GM19324 (cell line): ENCODE results near the gene S100A5.
"Not testable (repeated sequence)": the region's sequence is repeated elsewhere in the genome, so short reads cannot be mapped to it uniquely, and the experiment has no call there.

Source experiments
- ATAC-seq: cut with Tn5 transposase; IDR thresholded peaks from one replicate; pipeline ENCODE4 v1.9.1; 2021; ENCODE audit warnings: mild to moderate bottlenecking, moderate library complexity; ENCODE audit not compliant: unreplicated experiment, low FRiP score

The S100A5 gene

DNA sequence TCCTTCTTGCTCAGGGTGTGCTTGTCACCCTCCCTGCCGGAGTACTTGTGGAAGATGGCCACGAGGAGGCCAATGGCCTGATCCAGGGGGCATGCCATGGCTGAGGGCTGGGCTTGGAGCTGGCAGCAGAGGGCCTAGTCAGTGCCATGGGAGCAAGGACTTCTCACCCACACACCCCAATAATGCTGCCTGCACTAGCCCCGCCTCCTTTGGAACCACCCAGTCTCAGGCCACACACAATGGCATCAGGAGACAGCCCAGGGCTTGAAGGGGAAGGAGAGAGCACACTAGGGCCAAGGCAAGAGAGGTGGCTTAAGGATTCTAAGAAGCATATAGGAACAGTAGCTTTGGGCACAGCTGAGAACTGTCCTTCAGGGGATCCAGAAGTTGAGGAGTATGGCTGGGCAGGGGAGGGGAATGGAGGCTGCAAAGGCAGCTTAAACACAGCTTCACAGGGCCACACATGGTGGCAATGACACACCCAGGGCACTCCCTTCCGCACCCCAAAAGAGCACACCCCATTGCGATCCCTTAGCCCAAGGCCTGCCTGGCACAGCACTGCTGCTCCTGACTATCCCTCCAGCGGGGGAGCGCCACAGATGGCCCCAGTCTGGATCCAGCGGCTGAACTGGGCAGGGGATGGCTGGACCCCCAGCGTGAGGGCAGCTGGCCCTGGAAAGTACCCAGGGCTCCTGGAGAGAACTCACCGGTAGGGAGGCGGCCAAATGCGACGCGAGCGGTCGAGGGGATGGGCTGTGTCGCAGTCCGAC, 5.3 kb downstream of the S100A5 start, which contains the start of gene S100A6:
Gene S100A6 (minus strand): TSS at position 750 of the 770 bp plus-strand sequence. CDS start 652 bp downstream, at position 98.
- ATAC-seq, result no peak

- no peak for ATAC-seq
Observed at GRCh38 chr1:153534925-153535241, 5.9 kb downstream of the S100A5 start.

- ATAC-seq, result no peak
Observed at GRCh38 chr1:153534226-153534924, 6.4 kb downstream of the S100A5 start.

DNA sequence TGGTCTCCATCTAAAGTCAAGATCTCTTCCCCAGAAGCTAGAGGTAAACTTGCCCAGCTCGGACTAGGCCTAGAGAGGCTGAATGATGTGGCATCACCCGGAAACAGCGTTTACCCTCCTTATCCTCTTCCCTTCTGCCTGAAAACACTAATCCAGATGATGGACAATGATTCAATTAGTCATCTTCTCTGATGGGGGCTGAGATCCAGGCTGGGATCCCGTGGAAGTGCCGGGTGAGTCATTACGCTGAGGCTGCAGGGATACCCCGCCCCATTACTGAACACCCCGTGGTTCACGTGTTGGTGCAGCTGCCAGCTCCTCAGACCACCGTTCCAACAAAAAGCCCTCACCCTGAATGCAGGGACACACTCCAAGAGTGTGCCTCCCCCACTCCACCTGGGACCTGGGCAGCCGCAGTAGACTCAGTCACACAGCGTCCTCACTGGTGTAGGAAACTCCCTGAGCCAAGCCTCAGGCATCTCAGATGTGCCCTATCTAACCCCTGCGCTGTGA, 7.0 kb downstream of the S100A5 start:
- no peak for ATAC-seq

- no peak for ATAC-seq
Observed at GRCh38 chr1:153532769-153533599, 7.8 kb downstream of the S100A5 start.

DNA sequence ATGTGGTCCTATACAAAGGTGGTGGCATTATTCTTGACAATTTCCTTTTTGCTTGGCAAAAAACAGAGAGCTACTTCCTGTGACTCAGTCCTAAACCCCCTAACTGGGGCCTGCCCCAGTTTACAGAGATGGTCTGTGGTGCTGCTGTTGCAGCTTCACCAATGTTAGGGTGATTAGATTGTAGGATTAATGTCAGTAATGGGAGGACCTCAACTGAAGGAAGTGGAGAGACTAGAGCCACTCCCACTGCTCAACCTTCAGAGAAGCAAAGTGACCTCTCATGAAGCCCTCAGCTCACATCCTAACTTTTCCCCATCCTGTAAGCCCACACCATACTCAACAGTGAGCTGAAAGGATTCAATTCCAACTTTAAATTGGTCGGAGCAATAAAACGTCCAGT, 8.6 kb downstream of the S100A5 start:
- ATAC-seq, result no peak

DNA sequence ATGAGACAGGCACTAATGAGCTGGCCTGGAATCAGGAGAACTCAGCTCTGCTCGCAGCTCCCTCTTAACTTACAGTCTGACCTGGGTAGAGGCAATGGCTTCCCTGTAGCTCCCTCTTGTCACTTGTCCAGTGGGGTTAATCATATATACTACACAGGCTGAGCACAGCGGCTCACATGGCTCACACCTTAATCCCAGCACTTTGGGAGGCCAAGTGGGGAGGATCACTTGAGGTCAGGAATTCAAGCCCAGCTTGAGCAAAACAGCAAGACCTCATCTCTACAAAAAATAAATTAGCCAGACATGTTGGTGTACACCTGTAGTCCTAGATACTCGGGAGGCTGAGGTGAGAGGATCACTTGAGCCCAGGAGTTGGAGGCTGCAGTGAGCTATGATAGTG, 9.1 kb downstream of the S100A5 start:
- no peak for ATAC-seq

GRCh38 chr1:153527683-153528040, 13.1 kb downstream of the S100A5 start:
- ATAC-seq, result no peak

DNA sequence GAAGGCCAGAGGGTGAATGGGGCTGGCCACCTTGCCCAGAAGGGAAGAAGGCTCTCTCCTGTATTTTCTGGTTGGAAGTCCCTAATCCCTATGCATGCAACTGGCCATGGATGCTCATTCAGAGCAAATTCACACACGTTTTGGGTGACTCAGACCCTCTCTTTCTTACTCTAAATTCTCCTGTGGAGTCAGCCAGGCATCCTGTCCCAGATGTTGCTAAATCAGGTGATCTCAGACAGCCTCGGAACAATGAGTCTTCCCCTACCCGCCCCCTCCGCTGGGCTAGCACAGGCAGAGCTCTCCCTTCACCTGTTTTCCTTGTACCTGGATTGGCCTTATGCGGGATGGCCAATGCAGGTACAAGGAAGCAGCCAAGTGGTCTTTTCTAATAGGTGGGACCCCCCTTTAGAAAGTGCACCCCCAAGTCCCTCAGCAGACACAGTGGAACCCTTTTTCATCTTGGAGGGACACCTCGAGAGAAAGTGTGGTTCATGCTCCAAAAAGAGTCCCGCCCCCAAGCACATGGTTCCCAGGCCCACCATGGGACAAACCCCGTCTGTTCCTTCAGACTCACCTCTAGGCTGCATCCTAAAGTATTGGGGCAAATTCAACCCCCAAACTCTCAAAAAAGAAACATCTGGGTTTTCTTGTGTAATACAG, 13.6 kb downstream of the S100A5 start:
- no peak for ATAC-seq

DNA sequence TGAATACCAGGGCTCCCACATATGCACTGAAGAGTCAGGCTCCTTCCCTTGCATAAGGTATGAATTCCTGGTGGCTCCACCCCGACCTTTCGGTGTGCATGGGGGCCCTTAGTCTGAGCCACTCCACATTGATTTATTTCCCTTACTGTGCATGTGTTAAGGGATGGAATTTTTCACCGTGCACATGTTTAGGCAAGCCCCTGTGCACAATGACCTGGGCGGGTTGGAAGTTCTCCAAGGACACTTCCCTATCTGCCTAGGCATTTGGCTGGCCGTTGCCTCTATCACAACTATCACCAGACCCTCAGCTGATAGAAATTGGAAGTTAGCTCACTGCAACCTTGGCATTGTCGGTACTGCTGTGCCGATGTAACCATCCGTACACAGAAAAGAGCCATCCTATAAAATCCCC, 14.6 kb downstream of the S100A5 start:
- no peak for ATAC-seq

GRCh38 chr1:153525088-153525728, 15.5 kb downstream of the S100A5 start:
- ATAC-seq, result no peak

DNA sequence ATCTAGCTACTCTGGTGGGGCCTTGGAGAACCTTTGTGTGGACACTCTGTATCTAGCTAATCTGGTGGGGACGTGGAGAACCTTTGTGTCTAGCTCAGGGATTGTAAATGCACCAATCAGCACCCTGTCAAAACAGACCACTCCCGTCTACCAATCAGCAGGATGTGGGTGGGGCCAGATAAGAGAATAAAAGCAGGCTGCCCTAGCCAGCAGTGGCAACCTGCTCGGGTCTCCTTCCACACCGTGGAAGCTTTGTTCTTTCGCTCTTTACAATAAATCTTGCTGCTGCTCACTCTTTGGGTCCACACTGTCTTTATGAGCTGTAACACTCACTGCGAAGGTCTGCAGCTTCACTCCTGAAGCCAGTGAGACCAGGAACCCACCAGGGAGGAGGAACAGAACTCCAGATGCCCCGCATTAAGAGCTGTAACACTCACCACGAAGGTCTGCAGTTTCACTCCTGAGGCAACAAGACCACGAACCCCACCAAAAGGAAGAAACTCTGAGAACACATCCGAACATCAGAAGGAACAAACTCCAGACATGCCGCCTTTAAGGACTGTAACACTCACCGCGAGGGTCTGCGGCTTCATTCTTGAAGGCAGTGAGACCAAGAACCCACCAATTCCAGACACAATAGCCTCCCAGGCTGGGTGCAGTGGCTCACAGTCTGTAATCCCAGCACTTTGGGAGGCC, 18.2 kb downstream of the S100A5 start:
- ATAC-seq, result not testable (repeated sequence)

- ATAC-seq, result not testable (repeated sequence)
Observed at GRCh38 chr1:153521808-153522207, 18.9 kb downstream of the S100A5 start.

- no peak for ATAC-seq
Observed at GRCh38 chr1:153520818-153521476, 19.8 kb downstream of the S100A5 start.

DNA sequence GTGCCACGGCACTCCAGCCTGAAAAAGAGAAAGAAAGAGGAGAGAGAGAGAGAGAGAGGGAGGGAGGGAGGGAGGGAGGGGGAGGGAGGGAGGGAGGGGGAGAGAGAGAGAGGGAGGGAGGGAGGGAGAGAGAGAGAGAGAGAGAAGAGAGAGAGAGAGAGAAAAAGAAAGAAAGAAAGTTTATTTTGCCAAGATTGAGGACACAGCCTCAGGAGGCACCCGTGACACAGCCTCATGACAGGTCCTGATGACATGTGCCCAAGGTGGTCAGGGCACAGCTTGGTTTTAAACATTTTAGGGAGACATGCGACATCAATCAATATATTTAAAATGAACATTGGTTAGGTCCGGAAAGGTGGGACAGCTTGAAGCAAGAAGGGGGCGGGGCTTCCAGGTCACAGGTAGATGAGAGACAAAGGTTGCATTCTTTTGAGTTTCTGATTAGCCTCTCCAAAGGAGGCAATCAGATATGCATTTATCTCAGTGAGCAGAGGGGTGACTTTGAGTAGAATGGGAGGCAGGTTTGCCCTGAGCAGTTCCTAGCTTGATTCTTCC, 20.5 kb downstream of the S100A5 start:
- ATAC-seq, result not testable (repeated sequence)

DNA sequence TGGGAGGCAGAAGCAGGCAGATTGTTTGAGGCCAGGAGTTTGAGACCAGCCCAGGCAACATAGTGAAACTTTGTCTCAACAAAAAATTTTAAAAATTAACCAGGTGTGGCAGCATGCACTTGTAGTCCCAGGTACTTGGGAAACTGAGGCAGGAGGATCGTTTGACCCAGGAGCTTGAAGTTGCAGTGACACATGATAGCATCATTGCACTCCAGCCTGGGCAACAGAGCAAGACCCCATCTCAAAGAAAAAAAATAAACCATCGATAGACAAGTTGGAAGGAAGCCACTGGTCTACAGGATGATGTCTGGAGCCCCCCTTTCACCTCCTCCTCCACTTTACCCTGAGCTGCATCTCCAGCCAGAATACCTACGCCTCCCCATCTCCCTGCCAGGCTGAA, 21.5 kb downstream of the S100A5 start:
- ATAC-seq, result no peak

- ATAC-seq, result no peak
Observed at GRCh38 chr1:153515504-153516394, 25.0 kb downstream of the S100A5 start.

DNA sequence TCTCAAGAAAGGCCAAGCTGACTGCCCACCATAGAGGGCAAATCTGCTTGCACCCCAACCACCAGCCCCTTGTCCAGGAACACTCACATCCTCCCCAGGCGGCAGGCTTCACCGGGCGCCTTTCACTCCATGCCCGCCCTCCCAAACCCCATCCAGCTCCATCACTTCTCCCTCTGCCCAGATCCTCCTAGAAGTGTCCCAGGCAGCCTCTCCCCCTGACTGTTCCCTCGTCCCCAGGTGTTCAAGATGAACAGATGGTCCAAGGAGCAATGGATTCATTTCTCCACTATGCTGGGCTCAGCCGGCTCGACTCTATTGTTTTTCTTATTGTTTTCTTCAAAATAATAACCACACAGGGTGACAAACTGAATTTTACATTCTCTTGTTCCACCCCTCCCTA, 27.1 kb downstream of the S100A5 start:
- no peak for ATAC-seq
